Measurements from ENCODE around the gene PIGR.
A peak's percentile ranks its signal among the peaks of the same experiment; 100 is the strongest.

DNA sequence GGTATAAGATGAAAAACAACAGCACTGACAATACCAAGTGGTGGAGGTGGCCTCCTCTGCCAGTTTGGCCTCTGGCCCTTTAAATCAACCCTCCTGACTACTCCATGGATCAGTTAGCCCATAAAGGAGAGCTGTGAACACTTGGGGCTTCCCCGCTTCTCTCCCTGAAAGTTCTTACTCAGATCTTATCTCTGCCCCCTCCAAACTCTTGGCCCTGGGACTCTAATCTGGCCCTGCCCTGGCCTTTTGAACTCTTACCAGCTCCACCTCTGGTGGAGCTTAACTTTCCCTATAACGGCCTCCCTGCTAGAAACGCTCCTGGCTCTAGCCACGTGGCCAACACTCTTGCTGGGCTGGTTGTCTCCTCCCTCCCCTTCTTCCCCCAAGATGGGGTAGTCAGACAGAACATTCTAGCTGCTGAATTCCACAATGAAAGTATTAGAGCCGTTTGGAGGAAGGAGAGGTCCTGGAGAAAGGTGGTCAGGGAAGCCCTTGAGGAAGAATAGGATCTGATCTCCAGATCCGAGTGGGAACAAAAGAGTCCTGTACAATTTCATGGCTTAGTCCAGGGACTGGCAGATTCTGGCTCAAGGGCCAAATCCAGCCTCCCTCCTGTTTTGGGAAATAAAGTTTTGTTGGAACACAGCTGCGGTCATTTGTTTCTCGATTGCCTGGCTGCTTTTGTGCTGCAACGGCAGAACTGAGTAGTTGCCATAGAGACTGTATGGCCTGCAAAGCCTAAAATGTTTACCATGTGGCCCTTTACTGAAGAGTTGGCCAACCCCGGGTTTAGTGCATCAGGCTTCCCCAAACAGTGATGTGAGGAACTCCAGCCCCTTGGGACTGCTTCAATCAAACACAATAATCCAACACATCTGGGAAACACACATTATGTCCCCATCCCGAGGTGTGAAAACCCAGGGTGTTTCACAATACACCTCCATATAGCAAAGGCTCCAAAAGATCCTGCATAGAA, 9.5 kb upstream of the PIGR start:
- TF ChIP-seq SPI1 (IDR thresholded peaks at IDR 0.05; ENCODE audit: low read depth, low read length) = no peak
- TF ChIP-seq TAF1 (IDR thresholded peaks at IDR 0.05; ENCODE audit: low read depth, low read length) = no peak
- TF ChIP-seq POLR2A (IDR thresholded peaks at IDR 0.05; ENCODE audit: low read depth, low read length) = no peak
- TF ChIP-seq POLR2AphosphoS5 (IDR thresholded peaks at IDR 0.05; ENCODE audit: low read depth, low read length) = no peak
- peak; percentile 73; the same call in 1 of the 2 replicates for TF ChIP-seq POU2F2 (IDR thresholded peaks at IDR 0.05; ENCODE audit: low read depth, low read length)
- no peak for TF ChIP-seq PAX5 (IDR thresholded peaks at IDR 0.05; ENCODE audit: insufficient read depth, low read length, severe bottlenecking)

Data from GM12891 (cell line).